Spleen (tissue), 11 donors: ENCODE measurements around the gene BRAT1. TPM values are rescaled to one million over a fixed set of nuclear protein-coding genes. Genes with fewer than 3 reads are reported as not detected.
A peak's percentile ranks its signal among the peaks of the same experiment; 100 is the strongest.

ENCODE experiments used
- DNase-seq: peaks from one replicate; pipeline ENCODE4 v3.0.0-alpha.2; 2020
- H3K27ac ChIP-seq, 8 donors: fragments of 200-600 bp; sonication (generic) in 7 of 8; 1 replicate in 4 of 8; 2 replicates in 4 of 8; pipeline versions ENCODE4 v1.5.0 to v1.8.0; 2016 to 2021; ENCODE audit warnings: inconsistent platforms in 4 of 8, mild to moderate bottlenecking in 4 of 8, moderate library complexity in 1 of 8
- H3K27me3 ChIP-seq, 7 donors: fragments of 200-600 bp; sonication (generic) in 6 of 7; replicated peaks in 1 of 7; 1 replicate in 4 of 7; 2 replicates in 3 of 7; pipeline versions ENCODE4 v1.5.0 to v1.8.0; 2016 to 2021; ENCODE audit warnings: inconsistent platforms in 3 of 7, mild to moderate bottlenecking in 1 of 7
- H3K36me3 ChIP-seq, 6 donors: fragments of 200-600 bp; sonication (generic) in 5 of 6; 1 replicate in 4 of 6; 2 replicates in 2 of 6; pipeline versions ENCODE4 v1.5.0 to v1.8.0; 2016 to 2021; ENCODE audit warnings: inconsistent platforms in 2 of 6
- H3K4me1 ChIP-seq, 6 donors: fragments of 200-600 bp; sonication (generic) in 5 of 6; 1 replicate in 3 of 6; 2 replicates in 3 of 6; pipeline versions ENCODE4 v1.5.0 to v1.8.0; 2016 to 2021; ENCODE audit warnings: inconsistent platforms in 3 of 6
- H3K4me3 ChIP-seq, 8 donors: fragments of 200-600 bp; sonication (generic) in 7 of 8; 1 replicate in 4 of 8; 2 replicates in 4 of 8; pipeline versions ENCODE4 v1.5.0 to v1.8.0; 2016 to 2021; ENCODE audit warnings: inconsistent platforms in 4 of 8, mild to moderate bottlenecking in 4 of 8, moderate library complexity in 2 of 8
- H3K9me3 ChIP-seq, 8 donors: fragments of 200-600 bp; sonication (generic) in 7 of 8; 1 replicate in 4 of 8; 2 replicates in 4 of 8; pipeline versions ENCODE4 v1.5.0 to v1.8.0; 2016 to 2021; ENCODE audit warnings: inconsistent platforms in 4 of 8
- CTCF ChIP-seq, 11 experiments: fragments of 200-600 bp in 7 of 11; fragments of 450-650 bp in 4 of 11; sonication (generic) in 4 of 11; IDR thresholded peaks in 8 of 11; conservative IDR thresholded peaks in 3 of 11; 1 replicate in 7 of 11; 2 replicates in 4 of 11; pipeline versions ENCODE4 v1.4.0 to v1.8.0; 2016 to 2021; ENCODE audit warnings: antibody characterized with exemption in 11 of 11, inconsistent platforms in 4 of 11, mild to moderate bottlenecking in 1 of 11
- POLR2A ChIP-seq, 3 donors: fragments of 450-650 bp; IDR thresholded peaks; one replicate each; pipeline ENCODE4 v1.5.1; 2017; ENCODE audit warnings: antibody characterized with exemption in 3 of 3, mild to moderate bottlenecking in 1 of 3
- POLR2AphosphoS5 ChIP-seq, 3 donors: sonication (generic); formaldehyde crosslinking; IDR thresholded peaks; one replicate each; pipeline ENCODE4 v1.5.1; 2017; ENCODE audit warnings: antibody characterized with exemption in 3 of 3
- WGBS, 5 donors: extraction: QIAGEN DNeasy Blood & Tissue Kit in 3 of 5; methylation state at CpG; one replicate each; pipeline versions ENCODE4 v1.1.5 to v1.1.7; 2013 to 2018; 5-methylcytosine and 5-hydroxymethylcytosine counted together
- intact Hi-C: fragments of 100-400 bp; cut with DNase I; formaldehyde crosslinking; loops from one replicate; pipeline ENCODE4 v1.15.0; 2023; ENCODE audit warnings: low total_unique reads
- microRNA-seq, 3 donors: library from miRNA; unstranded; fragments of <30 nt; microRNA quantifications; one replicate each; pipeline versions ENCODE4 to v1.1.0, GENCODE V29; 2019 to 2020
- polyA plus RNA-seq, 3 donors: library from polyadenylated mRNA; stranded (reverse); fragments of 200-250 nt; gene quantifications; one replicate each; pipeline ENCODE4 v1.2.1, GENCODE V29; 2013
- small RNA-seq, 4 donors: library from RNA; depleted of rRNA; stranded (forward); fragments of <200 nt; gene quantifications; one replicate each; pipeline ENCODE3, GENCODE V24; 2016
- total RNA-seq, 7 donors: library from RNA; depleted of rRNA in 3 of 7; stranded (reverse); fragments of >200 nt in 3 of 7; fragmentation: NEBNext Ultra II Directional in 4 of 7; extraction: Animal tissue kit (Norgen Biotek cat#: 25700) in 4 of 7; gene quantifications; one replicate each; pipeline versions ENCODE4 v1.1.0 to v1.2.1, GENCODE V29; 2016 to 2021
- donor health status: healthy with polysubstance abuse.
- donor health status: DM: no; HTN: no; CAD: no; lungs with moderate emphysema.
- donor health status: DM: no; HTN: no; CAD: no.
- donor health status: Bipolar disorder and iron deficiency.
- donor health status: healthy.
- donor health status: DM: no; HTN: no; CAD: no.
- donor health status: DM: yes; HTN: yes; CAD: no.

The BRAT1 gene
- total and polyA plus RNA-seq, 10 donors, result 25.3 to 50.9 (median 33.4) TPM

- TF ChIP-seq POLR2AphosphoS5 (IDR thresholded peaks at IDR 0.05), result peak in 1 of 3 donors; percentile 13
- no peak for TF ChIP-seq POLR2A (IDR thresholded peaks at IDR 0.05)
- no peak for TF ChIP-seq CTCF (IDR thresholded peaks at IDR 0.05 in 8 of 11, conservative IDR thresholded peaks at IDR 0.05 in 3 of 11)
Measured at GRCh38 chr7:2490181-2490651, 65.1 kb downstream of the BRAT1 start.

GRCh38 chr7:2488681-2489080 is 66.6 kb downstream of the BRAT1 start:
- no peak for TF ChIP-seq POLR2A (IDR thresholded peaks at IDR 0.05)
- no peak for TF ChIP-seq POLR2AphosphoS5 (IDR thresholded peaks at IDR 0.05)
- no peak for TF ChIP-seq CTCF (IDR thresholded peaks at IDR 0.05 in 8 of 11, conservative IDR thresholded peaks at IDR 0.05 in 3 of 11)
- Histone ChIP-seq H3K4me1 (peaks cover 0 to 39% (median 14%) of the 10 kb centered on the region in 6 donors), H3K9me3 (no peaks in the 10 kb centered on the region), H3K27me3 (peaks cover 0 to 27% (median 0%) of the 10 kb centered on the region in 7 donors), H3K4me3 (no peak overlapping the region), H3K36me3 (no peaks in the 10 kb centered on the region), H3K27ac (no peak overlapping the region)
- intact Hi-C loops, result no loop called here
- DNase-seq, result no peak
- WGBS, 5 donors, result 38 to 46% (median 41%) methylated on average over 8 to 9 of the region's 9 CpGs

More at GRCh38 chr7:2490181-2490651, 65.1 kb downstream of the BRAT1 start:
- no peak overlapping the region for H3K4me3 ChIP-seq
- H3K4me1 ChIP-seq, result peaks cover 0 to 51% (median 23%) of the 10 kb centered on the region in 6 donors
- intact Hi-C loops, result no loop called here
- 40 to 56% (median 56%) methylated on average over 11 to 13 of the region's 13 CpGs for WGBS, 5 donors
- H3K27me3 ChIP-seq, result peaks cover 0 to 39% (median 8%) of the 10 kb centered on the region in 7 donors
- peak overlapping the region in 2 of 8 donors; percentile 1 to 20 for H3K27ac ChIP-seq
- H3K9me3 ChIP-seq, result no peaks in the 10 kb centered on the region
- DNase-seq, result no peak
- H3K36me3 ChIP-seq, result no peaks in the 10 kb centered on the region

- Histone ChIP-seq H3K9me3 (peaks cover 0 to 4% (median 2%) of the 10 kb centered on the region in 8 donors), H3K4me1 (peaks cover 0 to 35% (median 13%) of the 10 kb centered on the region in 6 donors), H3K27ac (no peak overlapping the region), H3K27me3 (peaks cover 0 to 22% (median 0%) of the 10 kb centered on the region in 7 donors), H3K36me3 (no peaks in the 10 kb centered on the region), H3K4me3 (no peak overlapping the region)
- WGBS, 5 donors, result 68 to 89% (median 81%) methylated on average over 8 of the region's 8 CpGs
- intact Hi-C loops, result no loop called here
- peak; percentile 55 for DNase-seq
- no peak for TF ChIP-seq POLR2A (IDR thresholded peaks at IDR 0.05)
- no peak for TF ChIP-seq POLR2AphosphoS5 (IDR thresholded peaks at IDR 0.05)
- TF ChIP-seq CTCF (IDR thresholded peaks at IDR 0.05 in 8 of 11, conservative IDR thresholded peaks at IDR 0.05 in 3 of 11), result no peak
Measured at GRCh38 chr7:2488272-2488645, 67.1 kb downstream of the BRAT1 start.

Small RNA genes within 50 kb of the gene (microRNA-seq; reads per million reads assigned to microRNA genes)
- 0 to 0.35 (median 0) reads per million in 3 donors for gene MIR4648

Small RNA genes within 50 kb of the gene (small RNA-seq; reads per million reads assigned to genes)
- 0 reads per million in 4 donors for gene MIR4648

Other genes starting within 250 kb of the BRAT1 start
- 100 to 1,000 TPM in 2 of 7 donors, 10 to 100 TPM in 5; 74.0 to 196 (median 93.6) TPM for gene SNX8, start 241.1 kb downstream of the BRAT1 start, total RNA-seq
- gene SNX8, start 241.1 kb downstream of the BRAT1 start, polyA plus RNA-seq, result 10 to 100 TPM; 48.8 to 63.8 (median 52.1) TPM
- gene EIF3B, start 200.7 kb downstream of the BRAT1 start, total RNA-seq, result 100 to 1,000 TPM in 6 of 7 donors, 10 to 100 TPM in 1; 79.6 to 150 (median 116) TPM
- 100 to 1,000 TPM in 1 of 3 donors, 10 to 100 TPM in 2; 78.1 to 117 (median 96.9) TPM for gene EIF3B, start 200.7 kb downstream of the BRAT1 start, polyA plus RNA-seq
- 10 to 100 TPM; 28.2 to 51.4 (median 33.2) TPM for gene CHST12, start 151.9 kb downstream of the BRAT1 start, total RNA-seq
- gene CHST12, start 151.9 kb downstream of the BRAT1 start, polyA plus RNA-seq, result 10 to 100 TPM in 2 of 3 donors, 1 to 10 TPM in 1; 7.7 to 14.4 (median 11.7) TPM
- not detected for gene GRIFIN, start 79.1 kb downstream of the BRAT1 start, total RNA-seq
- gene GRIFIN, start 79.1 kb downstream of the BRAT1 start, polyA plus RNA-seq, result not detected
- 10 to 100 TPM; 33.3 to 47.4 (median 42.3) TPM for gene LFNG, start 35.8 kb downstream of the BRAT1 start, total RNA-seq
- 10 to 100 TPM; 21.2 to 22.4 (median 21.6) TPM for gene LFNG, start 35.8 kb downstream of the BRAT1 start, polyA plus RNA-seq
- gene IQCE, start 3.5 kb upstream of the BRAT1 start, total RNA-seq, result 10 to 100 TPM in 6 of 7 donors, 1 to 10 TPM in 1; 7.1 to 17.1 (median 13.2) TPM
- gene IQCE, start 3.5 kb upstream of the BRAT1 start, polyA plus RNA-seq, result 1 to 10 TPM; 1.2 to 4.4 (median 2.2) TPM
- 100 to 1,000 TPM in 2 of 7 donors, 10 to 100 TPM in 5; 62.6 to 158 (median 86.0) TPM for gene TTYH3, start 76.5 kb upstream of the BRAT1 start, total RNA-seq
- 10 to 100 TPM; 11.9 to 33.0 (median 13.1) TPM for gene TTYH3, start 76.5 kb upstream of the BRAT1 start, polyA plus RNA-seq
- 1 to 10 TPM in 6 of 7 donors, under 1 TPM in 1; 0.97 to 3.4 (median 1.9) TPM for gene AMZ1, start 132.7 kb upstream of the BRAT1 start, total RNA-seq
- 1 to 10 TPM in 1 of 3 donors, under 1 TPM in 2; 0.20 to 1.6 (median 0.57) TPM for gene AMZ1, start 132.7 kb upstream of the BRAT1 start, polyA plus RNA-seq